H1 (cell line): Measurements from ENCODE around the gene EPHB6. TPM values are rescaled to one million over a fixed set of nuclear protein-coding genes. Genes with fewer than 3 reads are reported as not detected.

Experiments
- CEBPB ChIP-seq: IDR thresholded peaks from 2 replicates; pipeline ENCODE4 v1.6.1; 2012; ENCODE audit warnings: low read depth, low read length
- CHD1 ChIP-seq: IDR thresholded peaks from 2 replicates; pipeline ENCODE4 v1.6.1; 2012; ENCODE audit warnings: low read depth, low read length, improper control_type of control experiment
- polyA plus RNA-seq, 7 experiments: library from polyadenylated mRNA; depleted of rRNA in 3 of 7; stranded (reverse) in 5 of 7; unstranded in 2 of 7; fragments of >200 nt in 5 of 7; fragments of 200-250 nt in 2 of 7; gene quantifications; 1 replicate in 5 of 7; 2 replicates in 1 of 7; 4 replicates in 1 of 7; pipeline versions ENCODE4 v1.2.1 to v1.2.3, GENCODE V29; 2011 to 2013; ENCODE audit warnings: missing spikeins in 2 of 7, mixed read lengths in 2 of 7
- total RNA-seq: library from RNA; stranded (reverse); fragmentation: NEBNext Ultra II Directional; extraction: Animal tissue kit (Norgen Biotek cat#: 25700); gene quantifications from 2 replicates; pipeline ENCODE4 v1.2.1, GENCODE V29; 2021
- TF ChIP-seq, protein P1 (sequence below): fragments of 300-600 bp; sonication (generic); IDR thresholded peaks from 2 replicates; pipeline ENCODE4 v1.7.1; 2012; ENCODE audit warnings: low read length, moderate library complexity, mild to moderate bottlenecking, inconsistent platforms; ENCODE audit not compliant: insufficient replicate concordance

Gene EPHB6
- total and polyA plus RNA-seq, 2 of the 8 experiments (the other 6 are each of a cell fraction or from before 2014, with no cell fraction given), result 19.7 TPM

DNA sequence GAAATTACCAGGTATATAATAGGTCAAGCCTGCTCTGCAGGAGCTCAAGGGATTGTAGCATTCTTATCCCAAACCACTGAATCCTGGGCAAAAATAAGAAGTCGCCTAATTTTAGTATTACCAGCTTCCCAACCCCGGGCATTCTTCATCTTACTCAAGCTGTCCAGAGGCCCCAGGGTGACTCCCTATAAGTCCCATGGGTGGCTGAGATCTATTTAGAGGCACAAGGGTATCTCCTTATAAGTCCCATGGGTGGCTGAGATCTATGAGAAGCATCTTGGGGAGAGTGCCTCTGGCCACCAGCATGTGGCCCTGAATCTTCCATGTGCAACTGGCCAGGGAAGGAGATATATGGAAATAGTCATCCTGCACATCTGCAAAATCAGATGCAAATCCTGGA, 45.2 kb upstream of the EPHB6 start (continued):
- TF ChIP-seq, protein P1, sequence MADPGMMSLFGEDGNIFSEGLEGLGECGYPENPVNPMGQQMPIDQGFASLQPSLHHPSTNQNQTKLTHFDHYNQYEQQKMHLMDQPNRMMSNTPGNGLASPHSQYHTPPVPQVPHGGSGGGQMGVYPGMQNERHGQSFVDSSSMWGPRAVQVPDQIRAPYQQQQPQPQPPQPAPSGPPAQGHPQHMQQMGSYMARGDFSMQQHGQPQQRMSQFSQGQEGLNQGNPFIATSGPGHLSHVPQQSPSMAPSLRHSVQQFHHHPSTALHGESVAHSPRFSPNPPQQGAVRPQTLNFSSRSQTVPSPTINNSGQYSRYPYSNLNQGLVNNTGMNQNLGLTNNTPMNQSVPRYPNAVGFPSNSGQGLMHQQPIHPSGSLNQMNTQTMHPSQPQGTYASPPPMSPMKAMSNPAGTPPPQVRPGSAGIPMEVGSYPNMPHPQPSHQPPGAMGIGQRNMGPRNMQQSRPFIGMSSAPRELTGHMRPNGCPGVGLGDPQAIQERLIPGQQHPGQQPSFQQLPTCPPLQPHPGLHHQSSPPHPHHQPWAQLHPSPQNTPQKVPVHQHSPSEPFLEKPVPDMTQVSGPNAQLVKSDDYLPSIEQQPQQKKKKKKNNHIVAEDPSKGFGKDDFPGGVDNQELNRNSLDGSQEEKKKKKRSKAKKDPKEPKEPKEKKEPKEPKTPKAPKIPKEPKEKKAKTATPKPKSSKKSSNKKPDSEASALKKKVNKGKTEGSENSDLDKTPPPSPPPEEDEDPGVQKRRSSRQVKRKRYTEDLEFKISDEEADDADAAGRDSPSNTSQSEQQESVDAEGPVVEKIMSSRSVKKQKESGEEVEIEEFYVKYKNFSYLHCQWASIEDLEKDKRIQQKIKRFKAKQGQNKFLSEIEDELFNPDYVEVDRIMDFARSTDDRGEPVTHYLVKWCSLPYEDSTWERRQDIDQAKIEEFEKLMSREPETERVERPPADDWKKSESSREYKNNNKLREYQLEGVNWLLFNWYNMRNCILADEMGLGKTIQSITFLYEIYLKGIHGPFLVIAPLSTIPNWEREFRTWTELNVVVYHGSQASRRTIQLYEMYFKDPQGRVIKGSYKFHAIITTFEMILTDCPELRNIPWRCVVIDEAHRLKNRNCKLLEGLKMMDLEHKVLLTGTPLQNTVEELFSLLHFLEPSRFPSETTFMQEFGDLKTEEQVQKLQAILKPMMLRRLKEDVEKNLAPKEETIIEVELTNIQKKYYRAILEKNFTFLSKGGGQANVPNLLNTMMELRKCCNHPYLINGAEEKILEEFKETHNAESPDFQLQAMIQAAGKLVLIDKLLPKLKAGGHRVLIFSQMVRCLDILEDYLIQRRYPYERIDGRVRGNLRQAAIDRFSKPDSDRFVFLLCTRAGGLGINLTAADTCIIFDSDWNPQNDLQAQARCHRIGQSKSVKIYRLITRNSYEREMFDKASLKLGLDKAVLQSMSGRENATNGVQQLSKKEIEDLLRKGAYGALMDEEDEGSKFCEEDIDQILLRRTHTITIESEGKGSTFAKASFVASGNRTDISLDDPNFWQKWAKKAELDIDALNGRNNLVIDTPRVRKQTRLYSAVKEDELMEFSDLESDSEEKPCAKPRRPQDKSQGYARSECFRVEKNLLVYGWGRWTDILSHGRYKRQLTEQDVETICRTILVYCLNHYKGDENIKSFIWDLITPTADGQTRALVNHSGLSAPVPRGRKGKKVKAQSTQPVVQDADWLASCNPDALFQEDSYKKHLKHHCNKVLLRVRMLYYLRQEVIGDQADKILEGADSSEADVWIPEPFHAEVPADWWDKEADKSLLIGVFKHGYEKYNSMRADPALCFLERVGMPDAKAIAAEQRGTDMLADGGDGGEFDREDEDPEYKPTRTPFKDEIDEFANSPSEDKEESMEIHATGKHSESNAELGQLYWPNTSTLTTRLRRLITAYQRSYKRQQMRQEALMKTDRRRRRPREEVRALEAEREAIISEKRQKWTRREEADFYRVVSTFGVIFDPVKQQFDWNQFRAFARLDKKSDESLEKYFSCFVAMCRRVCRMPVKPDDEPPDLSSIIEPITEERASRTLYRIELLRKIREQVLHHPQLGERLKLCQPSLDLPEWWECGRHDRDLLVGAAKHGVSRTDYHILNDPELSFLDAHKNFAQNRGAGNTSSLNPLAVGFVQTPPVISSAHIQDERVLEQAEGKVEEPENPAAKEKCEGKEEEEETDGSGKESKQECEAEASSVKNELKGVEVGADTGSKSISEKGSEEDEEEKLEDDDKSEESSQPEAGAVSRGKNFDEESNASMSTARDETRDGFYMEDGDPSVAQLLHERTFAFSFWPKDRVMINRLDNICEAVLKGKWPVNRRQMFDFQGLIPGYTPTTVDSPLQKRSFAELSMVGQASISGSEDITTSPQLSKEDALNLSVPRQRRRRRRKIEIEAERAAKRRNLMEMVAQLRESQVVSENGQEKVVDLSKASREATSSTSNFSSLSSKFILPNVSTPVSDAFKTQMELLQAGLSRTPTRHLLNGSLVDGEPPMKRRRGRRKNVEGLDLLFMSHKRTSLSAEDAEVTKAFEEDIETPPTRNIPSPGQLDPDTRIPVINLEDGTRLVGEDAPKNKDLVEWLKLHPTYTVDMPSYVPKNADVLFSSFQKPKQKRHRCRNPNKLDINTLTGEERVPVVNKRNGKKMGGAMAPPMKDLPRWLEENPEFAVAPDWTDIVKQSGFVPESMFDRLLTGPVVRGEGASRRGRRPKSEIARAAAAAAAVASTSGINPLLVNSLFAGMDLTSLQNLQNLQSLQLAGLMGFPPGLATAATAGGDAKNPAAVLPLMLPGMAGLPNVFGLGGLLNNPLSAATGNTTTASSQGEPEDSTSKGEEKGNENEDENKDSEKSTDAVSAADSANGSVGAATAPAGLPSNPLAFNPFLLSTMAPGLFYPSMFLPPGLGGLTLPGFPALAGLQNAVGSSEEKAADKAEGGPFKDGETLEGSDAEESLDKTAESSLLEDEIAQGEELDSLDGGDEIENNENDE, result no peak
- TF ChIP-seq CEBPB (no peak), CHD1 (no peak)
